PC-9 (cell line): ENCODE measurements around the gene CACNB4.

Source experiments
- EZH2 ChIP-seq: fragments of 200-600 bp; sonication (generic); IDR thresholded peaks from 2 replicates; pipeline ENCODE4 v1.8.0; 2017; ENCODE audit warnings: antibody characterized with exemption, low read depth
- TF ChIP-seq, protein P1 (sequence below): fragments of 200-600 bp; sonication (generic); conservative IDR thresholded peaks from 2 replicates; pipeline ENCODE4 v1.6.1; 2017; ENCODE audit warnings: mixed run types, antibody characterized with exemption, mild to moderate bottlenecking, moderate library complexity

- TF ChIP-seq, protein P1, sequence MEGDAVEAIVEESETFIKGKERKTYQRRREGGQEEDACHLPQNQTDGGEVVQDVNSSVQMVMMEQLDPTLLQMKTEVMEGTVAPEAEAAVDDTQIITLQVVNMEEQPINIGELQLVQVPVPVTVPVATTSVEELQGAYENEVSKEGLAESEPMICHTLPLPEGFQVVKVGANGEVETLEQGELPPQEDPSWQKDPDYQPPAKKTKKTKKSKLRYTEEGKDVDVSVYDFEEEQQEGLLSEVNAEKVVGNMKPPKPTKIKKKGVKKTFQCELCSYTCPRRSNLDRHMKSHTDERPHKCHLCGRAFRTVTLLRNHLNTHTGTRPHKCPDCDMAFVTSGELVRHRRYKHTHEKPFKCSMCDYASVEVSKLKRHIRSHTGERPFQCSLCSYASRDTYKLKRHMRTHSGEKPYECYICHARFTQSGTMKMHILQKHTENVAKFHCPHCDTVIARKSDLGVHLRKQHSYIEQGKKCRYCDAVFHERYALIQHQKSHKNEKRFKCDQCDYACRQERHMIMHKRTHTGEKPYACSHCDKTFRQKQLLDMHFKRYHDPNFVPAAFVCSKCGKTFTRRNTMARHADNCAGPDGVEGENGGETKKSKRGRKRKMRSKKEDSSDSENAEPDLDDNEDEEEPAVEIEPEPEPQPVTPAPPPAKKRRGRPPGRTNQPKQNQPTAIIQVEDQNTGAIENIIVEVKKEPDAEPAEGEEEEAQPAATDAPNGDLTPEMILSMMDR, result no peak
- TF ChIP-seq EZH2, result no peak
These were observed 26.8 kb downstream of the CACNB4 start for GRCh38 chr2:152072011-152072410.
